Keratinocyte (primary cell): ENCODE data around the gene ZC3H4. TPM values are rescaled to one million over a fixed set of nuclear protein-coding genes. Genes with fewer than 3 reads are reported as not detected.
A peak's percentile ranks its signal among the peaks of the same experiment; 100 is the strongest.

Experiments
- DNase-seq: peaks from one replicate; pipeline ENCODE4 v3.0.0-alpha.2; 2011; ENCODE audit warnings: low read depth, missing footprints, low spot score
- FAIRE-seq: peaks from 2 replicates; lab custom pipeline; 2011; peaks lifted over from hg19 to GRCh38; lab: Jason Lieb, UNC
- H2AFZ ChIP-seq: 2 replicates; pipeline ENCODE4 v1.6.0; 2012; ENCODE audit warnings: low read length, control low read depth, inconsistent platforms; ENCODE audit not compliant: control insufficient read depth
- H3K27ac ChIP-seq: 2 replicates; pipeline ENCODE4 v1.5.1; 2011; ENCODE audit warnings: low read length; ENCODE audit not compliant: control insufficient read depth, insufficient read depth
- H3K27me3 ChIP-seq: 3 replicates; pipeline ENCODE4 v1.6.0; 2011; ENCODE audit warnings: low read length; ENCODE audit not compliant: control insufficient read depth, insufficient read depth; ENCODE audit errors: extremely low read depth
- H3K36me3 ChIP-seq, 2 experiments: 2 replicates in 1 of 2; 3 replicates in 1 of 2; pipeline ENCODE4 v1.5.1; 2011; ENCODE audit warnings: low read length in 2 of 2, mild to moderate bottlenecking in 1 of 2; ENCODE audit not compliant: control insufficient read depth in 2 of 2, insufficient read depth in 2 of 2; ENCODE audit errors: extremely low read depth in 1 of 2
- H3K4me1 ChIP-seq: 3 replicates; pipeline ENCODE4 v1.5.1; 2011; ENCODE audit warnings: low read length; ENCODE audit not compliant: control insufficient read depth, insufficient read depth; ENCODE audit errors: extremely low read depth
- H3K4me2 ChIP-seq: 3 replicates; pipeline ENCODE4 v1.6.0; 2011; ENCODE audit warnings: low read depth, low read length; ENCODE audit not compliant: control insufficient read depth, insufficient read depth; ENCODE audit errors: extremely low read depth
- H3K4me3 ChIP-seq, 3 experiments: fragments of 200-600 bp in 1 of 3; sonication (generic) in 1 of 3; 2 replicates in 2 of 3; 3 replicates in 1 of 3; pipeline ENCODE4 v1.5.1; 2011 to 2016; ENCODE audit warnings: low read length in 3 of 3, mild to moderate bottlenecking in 3 of 3, control low read depth in 2 of 3, inconsistent platforms in 1 of 3, low read depth in 1 of 3, mixed read lengths in 1 of 3, mixed run types in 1 of 3, moderate library complexity in 1 of 3; ENCODE audit not compliant: control insufficient read depth in 2 of 3, insufficient read depth in 2 of 3; ENCODE audit errors: extremely low read depth in 1 of 3
- H3K79me2 ChIP-seq: 2 replicates; pipeline ENCODE4 v1.6.0; 2012; ENCODE audit warnings: low read length; ENCODE audit not compliant: control insufficient read depth, insufficient read depth
- H3K9ac ChIP-seq: 3 replicates; pipeline ENCODE4 v1.6.0; 2011; ENCODE audit warnings: low read length; ENCODE audit not compliant: control insufficient read depth, insufficient read depth; ENCODE audit errors: extremely low read depth
- H3K9me1 ChIP-seq: 3 replicates; pipeline ENCODE4 v1.6.0; 2011; ENCODE audit warnings: low read length; ENCODE audit not compliant: control insufficient read depth, insufficient read depth; ENCODE audit errors: extremely low read depth
- H3K9me3 ChIP-seq: 2 replicates; pipeline ENCODE4 v1.5.1; 2012; ENCODE audit warnings: low read depth, low read length; ENCODE audit not compliant: control insufficient read depth
- H4K20me1 ChIP-seq: 3 replicates; pipeline ENCODE4 v1.6.0; 2011; ENCODE audit warnings: low read length; ENCODE audit not compliant: control insufficient read depth, insufficient read depth; ENCODE audit errors: extremely low read depth
- CTCF ChIP-seq, 3 experiments: IDR thresholded peaks in 1 of 3; conservative IDR thresholded peaks in 1 of 3; optimal IDR thresholded peaks in 1 of 3; 2 replicates in 2 of 3; 3 replicates in 1 of 3; pipeline versions ENCODE3 to v1.5.1; 2011; ENCODE audit warnings: low read length in 3 of 3, mild to moderate bottlenecking in 3 of 3, moderate library complexity in 2 of 3, control low read depth in 1 of 3, inconsistent platforms in 1 of 3; ENCODE audit not compliant: insufficient read depth in 2 of 3; ENCODE audit errors: extremely low read depth in 1 of 3
- EZH2 ChIP-seq: IDR thresholded peaks from one replicate; pipeline ENCODE4 v1.6.1; 2012; ENCODE audit warnings: inconsistent platforms, mild to moderate bottlenecking, low read length, moderate library complexity
- dilution Hi-C: fragments of 300-500 bp; cut with MboI; formaldehyde crosslinking; loops from one replicate; pipeline ENCODE4 v1.7.0; 2020; ENCODE audit warnings: low sequenced_read_pairs; ENCODE audit not compliant: extremely low pct_ligation_motif_present
- polyA plus RNA-seq, 5 experiments: library from polyadenylated mRNA; depleted of rRNA in 3 of 5; stranded (reverse) in 3 of 5; stranded (forward) in 1 of 5; unstranded in 1 of 5; fragments of >200 nt; gene quantifications; 1 replicate in 1 of 5; 2 replicates in 3 of 5; 3 replicates in 1 of 5; pipeline versions ENCODE4 v1.2.1 to v1.2.3, GENCODE V29; 2011 to 2012; ENCODE audit warnings: missing spikeins in 2 of 5, low read depth in 1 of 5, low replicate concordance in 1 of 5

Gene ZC3H4
- polyA plus RNA-seq, 1 donor (not counting 4 experiments of a cell fraction or from before 2014, with no cell fraction given), result 5.6 TPM

DNA sequence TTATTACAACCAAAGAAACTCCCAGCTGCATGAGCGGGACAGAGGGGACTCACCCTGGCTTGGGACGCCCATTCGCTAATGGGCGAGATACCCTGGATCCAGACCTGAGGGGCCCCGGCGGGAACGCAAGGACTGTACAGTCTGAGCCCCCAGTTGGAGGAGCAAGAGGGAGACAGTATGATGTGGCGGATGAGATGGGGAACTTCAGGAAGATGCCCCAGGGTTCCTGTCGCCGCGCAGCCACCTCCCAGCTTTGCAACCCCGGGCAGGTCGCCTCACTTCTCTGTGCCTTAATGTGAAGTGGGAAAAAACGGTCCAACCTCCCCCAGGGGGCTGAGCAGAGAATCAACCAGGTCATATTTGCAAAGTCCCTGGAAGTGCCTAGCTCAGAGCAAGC lies 91.4 kb downstream of the ZC3H4 start:
- no peaks in the 10 kb centered on the region for H4K20me1 ChIP-seq
- no peak overlapping the region for H2AFZ ChIP-seq
- no peak for FAIRE-seq
- no peak overlapping the region for H3K9ac ChIP-seq
- no peak for DNase-seq
- H3K4me3 ChIP-seq, result no peak overlapping the region
- dilution Hi-C loops, result no loop called here
- H3K9me1 ChIP-seq, result no peaks in the 10 kb centered on the region
- no peak overlapping the region for H3K4me2 ChIP-seq
- no peaks in the 10 kb centered on the region for H3K79me2 ChIP-seq
- no peak overlapping the region for H3K27ac ChIP-seq
- peaks cover 2% of the 10 kb centered on the region for H3K4me1 ChIP-seq
- peaks cover 59% of the 10 kb centered on the region for H3K27me3 ChIP-seq
- H3K9me3 ChIP-seq, result no peaks in the 10 kb centered on the region
- no peak for TF ChIP-seq CTCF (optimal IDR thresholded peaks at IDR 0.05 in 1 of 3, IDR thresholded peaks at IDR 0.05 in 1 of 3, conservative IDR thresholded peaks at IDR 0.05 in 1 of 3; ENCODE audit: extremely low read depth in 1 of 3, insufficient read depth in 2 of 3, low read length in 3 of 3)
- peak; percentile 13 for TF ChIP-seq EZH2
- H3K36me3 ChIP-seq, result no peaks in the 10 kb centered on the region

DNA sequence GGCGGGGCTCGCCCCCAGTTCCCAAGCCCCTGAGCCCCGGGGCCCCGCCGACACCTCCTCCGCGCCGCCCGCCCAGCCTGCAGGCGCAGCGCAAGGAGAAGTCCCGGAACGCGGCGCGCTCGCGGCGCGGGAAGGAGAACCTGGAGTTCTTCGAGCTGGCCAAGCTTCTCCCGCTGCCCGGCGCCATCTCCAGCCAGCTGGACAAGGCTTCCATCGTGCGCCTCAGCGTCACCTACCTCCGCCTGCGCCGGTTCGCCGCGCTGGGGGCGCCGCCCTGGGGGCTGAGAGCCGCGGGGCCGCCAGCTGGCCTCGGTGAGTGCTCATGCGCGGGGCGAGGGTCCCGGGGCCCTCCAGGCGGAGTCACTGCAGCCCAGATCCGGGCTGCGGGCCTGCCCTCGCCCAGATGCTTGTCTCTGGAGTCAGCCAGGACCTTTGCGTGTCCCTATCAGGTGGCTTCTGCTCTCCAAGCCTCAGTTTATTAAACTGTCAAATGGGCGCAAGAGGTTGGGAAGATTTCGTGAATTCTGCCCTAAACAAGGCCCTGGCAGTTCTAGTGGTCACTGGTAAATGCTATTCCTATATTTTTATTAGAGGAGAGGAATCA lies 91.9 kb downstream of the ZC3H4 start:
- TF ChIP-seq EZH2 (peak; percentile 19), CTCF (optimal IDR thresholded peaks at IDR 0.05 in 1 of 3, IDR thresholded peaks at IDR 0.05 in 1 of 3, conservative IDR thresholded peaks at IDR 0.05 in 1 of 3; ENCODE audit: extremely low read depth in 1 of 3, insufficient read depth in 2 of 3, low read length in 3 of 3) (no peak)
- H3K9me3 ChIP-seq, result no peaks in the 10 kb centered on the region
- H3K36me3 ChIP-seq, result no peaks in the 10 kb centered on the region
- FAIRE-seq (no peak), DNase-seq (no peak)
- H3K79me2 ChIP-seq, result no peaks in the 10 kb centered on the region
- no peaks in the 10 kb centered on the region for H4K20me1 ChIP-seq
- dilution Hi-C loops, result no loop called here
- no peak overlapping the region for H2AFZ ChIP-seq
- H3K4me3 ChIP-seq, result peak overlapping the region in 1 of 3 experiments; percentile 4
- peak overlapping the region; percentile 20 for H3K4me2 ChIP-seq
- no peaks in the 10 kb centered on the region for H3K9me1 ChIP-seq
- H3K27me3 ChIP-seq, result peaks cover 59% of the 10 kb centered on the region
- H3K4me1 ChIP-seq, result peaks cover 2% of the 10 kb centered on the region
- no peak overlapping the region for H3K9ac ChIP-seq
- no peak overlapping the region for H3K27ac ChIP-seq
